ENCODE measurements around the gene SULT1C3. TPM values are rescaled to one million over a fixed set of nuclear protein-coding genes. Genes with fewer than 3 reads are reported as not detected.

Gene SULT1C3
- total and polyA plus RNA-seq, 2 of the 13 experiments (the other 11 are each of a cell fraction or from before 2014, with no cell fraction given): not detected

DNA sequence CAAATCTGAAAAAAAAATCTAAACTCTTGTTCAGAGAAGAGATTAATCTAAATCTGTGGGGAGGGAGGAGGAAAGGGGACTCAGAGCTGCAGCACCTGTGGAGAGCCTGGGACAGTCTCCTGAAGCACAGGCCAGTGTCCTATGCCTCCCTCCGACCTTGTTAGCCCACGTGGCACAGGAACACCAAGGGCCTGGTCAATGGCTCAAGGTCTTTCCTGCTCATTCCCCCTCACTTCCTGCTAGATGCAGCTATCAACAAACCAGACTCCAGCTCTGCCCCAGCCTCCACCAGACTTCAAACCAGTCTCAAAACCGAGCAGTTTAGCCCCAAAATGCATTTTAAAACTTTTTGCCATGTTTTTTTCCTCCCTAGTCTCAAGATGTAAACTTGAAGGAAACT is 20.1 kb upstream of the SULT1C3 start (continued):
- TF ChIP-seq, protein P1, sequence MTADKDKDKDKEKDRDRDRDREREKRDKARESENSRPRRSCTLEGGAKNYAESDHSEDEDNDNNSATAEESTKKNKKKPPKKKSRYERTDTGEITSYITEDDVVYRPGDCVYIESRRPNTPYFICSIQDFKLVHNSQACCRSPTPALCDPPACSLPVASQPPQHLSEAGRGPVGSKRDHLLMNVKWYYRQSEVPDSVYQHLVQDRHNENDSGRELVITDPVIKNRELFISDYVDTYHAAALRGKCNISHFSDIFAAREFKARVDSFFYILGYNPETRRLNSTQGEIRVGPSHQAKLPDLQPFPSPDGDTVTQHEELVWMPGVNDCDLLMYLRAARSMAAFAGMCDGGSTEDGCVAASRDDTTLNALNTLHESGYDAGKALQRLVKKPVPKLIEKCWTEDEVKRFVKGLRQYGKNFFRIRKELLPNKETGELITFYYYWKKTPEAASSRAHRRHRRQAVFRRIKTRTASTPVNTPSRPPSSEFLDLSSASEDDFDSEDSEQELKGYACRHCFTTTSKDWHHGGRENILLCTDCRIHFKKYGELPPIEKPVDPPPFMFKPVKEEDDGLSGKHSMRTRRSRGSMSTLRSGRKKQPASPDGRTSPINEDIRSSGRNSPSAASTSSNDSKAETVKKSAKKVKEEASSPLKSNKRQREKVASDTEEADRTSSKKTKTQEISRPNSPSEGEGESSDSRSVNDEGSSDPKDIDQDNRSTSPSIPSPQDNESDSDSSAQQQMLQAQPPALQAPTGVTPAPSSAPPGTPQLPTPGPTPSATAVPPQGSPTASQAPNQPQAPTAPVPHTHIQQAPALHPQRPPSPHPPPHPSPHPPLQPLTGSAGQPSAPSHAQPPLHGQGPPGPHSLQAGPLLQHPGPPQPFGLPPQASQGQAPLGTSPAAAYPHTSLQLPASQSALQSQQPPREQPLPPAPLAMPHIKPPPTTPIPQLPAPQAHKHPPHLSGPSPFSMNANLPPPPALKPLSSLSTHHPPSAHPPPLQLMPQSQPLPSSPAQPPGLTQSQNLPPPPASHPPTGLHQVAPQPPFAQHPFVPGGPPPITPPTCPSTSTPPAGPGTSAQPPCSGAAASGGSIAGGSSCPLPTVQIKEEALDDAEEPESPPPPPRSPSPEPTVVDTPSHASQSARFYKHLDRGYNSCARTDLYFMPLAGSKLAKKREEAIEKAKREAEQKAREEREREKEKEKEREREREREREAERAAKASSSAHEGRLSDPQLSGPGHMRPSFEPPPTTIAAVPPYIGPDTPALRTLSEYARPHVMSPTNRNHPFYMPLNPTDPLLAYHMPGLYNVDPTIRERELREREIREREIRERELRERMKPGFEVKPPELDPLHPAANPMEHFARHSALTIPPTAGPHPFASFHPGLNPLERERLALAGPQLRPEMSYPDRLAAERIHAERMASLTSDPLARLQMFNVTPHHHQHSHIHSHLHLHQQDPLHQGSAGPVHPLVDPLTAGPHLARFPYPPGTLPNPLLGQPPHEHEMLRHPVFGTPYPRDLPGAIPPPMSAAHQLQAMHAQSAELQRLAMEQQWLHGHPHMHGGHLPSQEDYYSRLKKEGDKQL (CRISPR knock-in tag; IDR thresholded peaks at IDR 0.05; ENCODE audit: low read depth): no peak
- TF ChIP-seq, protein P2, sequence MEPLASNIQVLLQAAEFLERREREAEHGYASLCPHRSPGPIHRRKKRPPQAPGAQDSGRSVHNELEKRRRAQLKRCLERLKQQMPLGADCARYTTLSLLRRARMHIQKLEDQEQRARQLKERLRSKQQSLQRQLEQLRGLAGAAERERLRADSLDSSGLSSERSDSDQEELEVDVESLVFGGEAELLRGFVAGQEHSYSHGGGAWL (CRISPR knock-in tag; IDR thresholded peaks at IDR 0.05): no peak
- TF ChIP-seq SPEN (CRISPR knock-in tag; IDR thresholded peaks at IDR 0.05; ENCODE audit: low read depth) (no peak; the same call in 1 of the 2 replicates), HNRNPH1 (optimal IDR thresholded peaks at IDR 0.05; ENCODE audit: low read depth, low read length) (no peak), ZNF224 (CRISPR knock-in tag; IDR thresholded peaks at IDR 0.05) (no peak), NBN (conservative IDR thresholded peaks at IDR 0.05) (no peak), MEIS2 (CRISPR knock-in tag; IDR thresholded peaks at IDR 0.05) (0 out of 2 replicates have a peak, but pooled peaks have one; percentile 41), MAF1 (CRISPR knock-in tag; IDR thresholded peaks at IDR 0.05; ENCODE audit: borderline replicate concordance) (no peak), FOXP1 (IDR thresholded peaks at IDR 0.05) (no peak), FOXP1 (CRISPR knock-in tag; IDR thresholded peaks at IDR 0.05) (no peak), NFKB2 (CRISPR knock-in tag; IDR thresholded peaks at IDR 0.05; ENCODE audit: borderline replicate concordance) (no peak), ZNF563 (CRISPR knock-in tag; IDR thresholded peaks at IDR 0.05) (no peak), BRD4 (CRISPR knock-in tag; IDR thresholded peaks at IDR 0.05) (no peak), DR1 (CRISPR knock-in tag; IDR thresholded peaks at IDR 0.05) (no peak), HNRNPUL1 (IDR thresholded peaks at IDR 0.05; ENCODE audit: low read depth, low read length) (no peak), ZNF138 (CRISPR knock-in tag; IDR thresholded peaks at IDR 0.05; ENCODE audit: low read depth) (no peak), TSC22D2 (CRISPR knock-in tag; IDR thresholded peaks at IDR 0.05; ENCODE audit: borderline replicate concordance) (no peak), ZNF557 (CRISPR knock-in tag; IDR thresholded peaks at IDR 0.05) (no peak), PRPF4 (IDR thresholded peaks at IDR 0.05; ENCODE audit: low read depth, low read length, poor library complexity, severe bottlenecking) (no peak), HNF4G (IDR thresholded peaks at IDR 0.05; ENCODE audit: borderline replicate concordance, low read depth, low read length) (no peak), HNF4G (CRISPR knock-in tag; IDR thresholded peaks at IDR 0.05; ENCODE audit: borderline replicate concordance, low read depth) (no peak)
- TF ChIP-seq, protein P3, sequence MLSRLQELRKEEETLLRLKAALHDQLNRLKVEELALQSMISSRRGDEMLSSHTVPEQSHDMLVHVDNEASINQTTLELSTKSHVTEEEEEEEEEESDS (CRISPR knock-in tag; IDR thresholded peaks at IDR 0.05; ENCODE audit: borderline replicate concordance): no peak
- TF ChIP-seq, protein P4, sequence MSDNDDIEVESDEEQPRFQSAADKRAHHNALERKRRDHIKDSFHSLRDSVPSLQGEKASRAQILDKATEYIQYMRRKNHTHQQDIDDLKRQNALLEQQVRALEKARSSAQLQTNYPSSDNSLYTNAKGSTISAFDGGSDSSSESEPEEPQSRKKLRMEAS (IDR thresholded peaks at IDR 0.05): peak; percentile 90
- TF ChIP-seq, protein P5, sequence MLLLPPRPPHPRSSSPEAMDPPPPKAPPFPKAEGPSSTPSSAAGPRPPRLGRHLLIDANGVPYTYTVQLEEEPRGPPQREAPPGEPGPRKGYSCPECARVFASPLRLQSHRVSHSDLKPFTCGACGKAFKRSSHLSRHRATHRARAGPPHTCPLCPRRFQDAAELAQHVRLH (CRISPR knock-in tag; IDR thresholded peaks at IDR 0.05; ENCODE audit: borderline replicate concordance, low read depth): no peak
- TF ChIP-seq, protein P6, sequence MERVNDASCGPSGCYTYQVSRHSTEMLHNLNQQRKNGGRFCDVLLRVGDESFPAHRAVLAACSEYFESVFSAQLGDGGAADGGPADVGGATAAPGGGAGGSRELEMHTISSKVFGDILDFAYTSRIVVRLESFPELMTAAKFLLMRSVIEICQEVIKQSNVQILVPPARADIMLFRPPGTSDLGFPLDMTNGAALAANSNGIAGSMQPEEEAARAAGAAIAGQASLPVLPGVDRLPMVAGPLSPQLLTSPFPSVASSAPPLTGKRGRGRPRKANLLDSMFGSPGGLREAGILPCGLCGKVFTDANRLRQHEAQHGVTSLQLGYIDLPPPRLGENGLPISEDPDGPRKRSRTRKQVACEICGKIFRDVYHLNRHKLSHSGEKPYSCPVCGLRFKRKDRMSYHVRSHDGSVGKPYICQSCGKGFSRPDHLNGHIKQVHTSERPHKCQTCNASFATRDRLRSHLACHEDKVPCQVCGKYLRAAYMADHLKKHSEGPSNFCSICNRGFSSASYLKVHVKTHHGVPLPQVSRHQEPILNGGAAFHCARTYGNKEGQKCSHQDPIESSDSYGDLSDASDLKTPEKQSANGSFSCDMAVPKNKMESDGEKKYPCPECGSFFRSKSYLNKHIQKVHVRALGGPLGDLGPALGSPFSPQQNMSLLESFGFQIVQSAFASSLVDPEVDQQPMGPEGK (CRISPR knock-in tag; IDR thresholded peaks at IDR 0.05): no peak

All from HepG2 (cell line).